ENCODE results near the gene DCC. TPM values are rescaled to one million over a fixed set of nuclear protein-coding genes. Genes with fewer than 3 reads are reported as not detected.

DCC gene
- total RNA-seq, 1 experiment from 2014 or later = 14.1 TPM

DNA sequence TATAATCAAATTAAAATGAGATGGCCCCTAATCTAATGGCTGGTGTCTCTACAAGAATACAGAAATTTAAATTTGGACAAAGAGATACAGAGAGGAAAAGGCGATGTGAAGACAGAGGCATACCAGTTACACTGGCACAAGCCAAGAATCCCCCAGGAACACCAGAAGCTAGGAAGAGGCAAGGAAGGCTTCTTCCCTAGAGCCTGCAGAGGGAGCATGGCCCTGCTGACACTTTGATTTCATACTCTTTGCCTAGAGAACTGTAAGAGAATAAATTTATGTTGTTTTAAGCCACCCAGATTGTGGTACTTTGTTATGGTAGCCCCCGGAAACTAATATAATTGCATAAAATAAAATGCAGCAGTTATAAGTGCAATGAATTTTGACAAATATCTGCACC lies 1213.0 kb downstream of the DCC start:
- DNase-seq (ENCODE audit: low read depth) = no peak

DNA sequence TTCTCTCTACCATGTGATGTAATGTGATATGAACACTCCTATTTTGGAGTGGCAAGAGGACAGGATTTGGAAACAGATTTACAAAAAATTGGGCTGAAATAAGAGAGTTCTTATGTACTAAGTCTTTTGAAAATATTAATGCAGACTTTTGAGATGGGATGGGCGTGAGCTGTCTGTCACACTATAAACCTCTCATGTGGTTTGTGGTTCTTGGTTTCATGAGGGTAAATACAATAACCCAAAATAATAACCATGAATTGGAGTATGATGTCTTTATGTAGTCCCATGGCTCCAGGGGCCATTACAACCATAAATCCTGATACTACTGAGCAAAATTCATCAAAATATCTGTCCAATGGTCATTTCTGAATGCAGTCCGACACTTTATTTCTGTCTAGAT lies 1216.5 kb downstream of the DCC start:
- DNase-seq (ENCODE audit: low read depth) = no peak

DNA sequence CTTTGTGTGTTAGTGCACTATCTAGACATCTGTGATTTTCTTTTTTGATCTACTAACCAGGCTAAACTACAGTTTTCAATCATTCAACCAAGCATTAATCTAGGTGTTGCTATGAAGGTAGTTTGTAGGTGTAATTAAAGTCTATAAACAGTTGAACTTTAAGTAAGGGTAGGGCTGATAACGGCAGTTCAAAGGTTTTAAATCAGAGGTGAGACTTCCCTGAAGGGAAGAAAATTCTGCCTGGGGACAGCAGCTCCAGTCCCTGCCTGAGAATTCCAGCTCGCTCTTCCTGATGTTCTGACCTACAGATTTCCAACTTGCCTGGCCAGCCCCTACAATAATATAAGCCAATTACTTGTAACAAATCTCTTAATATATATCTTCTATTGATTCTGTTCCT lies 1220.5 kb downstream of the DCC start:
- no peak for DNase-seq (ENCODE audit: low read depth)

DNA sequence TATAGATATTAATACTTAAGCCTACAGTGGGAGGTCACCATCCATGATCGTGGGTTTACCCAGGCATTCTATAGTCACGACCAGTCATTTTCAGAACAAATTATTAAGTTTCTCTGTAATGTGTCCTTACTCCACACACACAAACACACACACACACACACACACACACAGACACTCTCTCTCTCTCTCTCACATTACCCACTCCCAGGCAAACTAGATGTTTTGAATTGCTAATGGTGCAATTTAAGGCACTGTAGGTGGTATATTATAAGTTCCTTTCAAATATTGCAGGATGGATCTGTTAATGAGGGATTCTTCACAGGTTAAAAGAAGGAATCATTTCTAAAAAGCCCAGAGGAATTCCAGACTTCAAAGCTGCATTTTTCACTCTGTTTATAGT lies 1226.6 kb downstream of the DCC start:
- DNase-seq (ENCODE audit: low read depth) = no peak

DNA sequence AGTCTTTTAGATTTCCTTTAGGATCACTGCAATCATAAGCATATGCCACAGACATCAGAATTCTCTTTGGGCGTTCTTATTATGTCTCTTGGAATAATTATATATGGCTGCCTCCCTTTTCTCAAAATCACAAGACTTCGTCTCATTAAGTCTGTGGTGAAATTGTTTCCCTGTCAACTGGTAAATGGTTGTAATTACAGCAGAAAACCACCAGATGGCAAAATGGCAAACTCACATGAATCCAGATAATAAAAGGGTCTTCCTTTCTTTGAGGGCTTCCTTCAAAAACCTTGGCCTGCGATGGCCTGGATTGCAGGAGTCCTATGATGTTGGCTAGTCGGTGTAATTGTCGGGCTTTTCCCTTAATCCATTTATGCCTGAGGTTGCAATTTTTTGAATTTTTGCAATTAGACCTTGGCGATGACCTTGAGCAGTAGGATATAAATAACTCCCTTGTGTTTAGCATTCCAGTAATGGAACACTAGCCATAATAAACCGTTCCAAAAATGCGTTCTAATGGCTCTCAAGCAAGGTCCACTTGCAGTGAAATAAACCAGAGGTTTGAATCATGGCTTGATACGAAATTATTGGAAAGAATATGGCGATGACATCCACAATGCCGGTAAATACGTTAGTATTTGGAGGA lies 1228.1 kb downstream of the DCC start:
- DNase-seq (ENCODE audit: low read depth) = peak; percentile 34

Small RNAs within 50 kb of the gene (small RNA-seq; reads per million reads assigned to genes)
- gene AC011155.1 (not detected), gene MIR4528 (not detected)

Measured in HT1080 (cell line).